Stimulated activated CD4-positive, alpha-beta T cell treated with anti-CD3 and anti-CD28 coated beads, Interleukin-1b, Interleukin-23, amount 100 ng/mL, for 4 hours (primary cell): ENCODE measurements around the gene NRXN3.

Experiments
- DNase-seq, 2 donors: peaks; one replicate each; pipeline ENCODE4 v3.0.0-alpha.2; 2020; ENCODE audit warnings: low read depth in 2 of 2

The NRXN3 gene

GRCh38 chr14:79862045-79862444 lies 1691.9 kb downstream of the NRXN3 start:
- DNase-seq: no peak

- no peak for DNase-seq
Observed at GRCh38 chr14:79871136-79871535, 1701.0 kb downstream of the NRXN3 start.

- no peak for DNase-seq
Observed at GRCh38 chr14:79878229-79878628, 1708.1 kb downstream of the NRXN3 start.

GRCh38 chr14:79878785-79879184 lies 1708.6 kb downstream of the NRXN3 start:
- DNase-seq: no peak

GRCh38 chr14:79881299-79881698 lies 1711.1 kb downstream of the NRXN3 start:
- DNase-seq: no peak

GRCh38 chr14:79890527-79890926 lies 1720.4 kb downstream of the NRXN3 start:
- DNase-seq: no peak

- no peak for DNase-seq
Observed at GRCh38 chr14:79896009-79896408, 1725.8 kb downstream of the NRXN3 start.

GRCh38 chr14:79899610-79900009 lies 1729.4 kb downstream of the NRXN3 start:
- no peak for DNase-seq

GRCh38 chr14:79904497-79904896 lies 1734.3 kb downstream of the NRXN3 start:
- DNase-seq: no peak

- DNase-seq: no peak
Observed at GRCh38 chr14:79906994-79907393, 1736.8 kb downstream of the NRXN3 start.

- DNase-seq: no peak
Observed at GRCh38 chr14:79910086-79910485, 1739.9 kb downstream of the NRXN3 start.

- no peak for DNase-seq
Observed at GRCh38 chr14:79911744-79912143, 1741.6 kb downstream of the NRXN3 start.

GRCh38 chr14:79914595-79914994 lies 1744.4 kb downstream of the NRXN3 start:
- DNase-seq: no peak

GRCh38 chr14:79915406-79915805 lies 1745.2 kb downstream of the NRXN3 start:
- DNase-seq: no peak

- DNase-seq: no peak
Observed at GRCh38 chr14:79916281-79916680, 1746.1 kb downstream of the NRXN3 start.

- DNase-seq: no peak
Observed at GRCh38 chr14:79916892-79917291, 1746.7 kb downstream of the NRXN3 start.
